Measurements from ENCODE around the gene CAMK1D.

DNA sequence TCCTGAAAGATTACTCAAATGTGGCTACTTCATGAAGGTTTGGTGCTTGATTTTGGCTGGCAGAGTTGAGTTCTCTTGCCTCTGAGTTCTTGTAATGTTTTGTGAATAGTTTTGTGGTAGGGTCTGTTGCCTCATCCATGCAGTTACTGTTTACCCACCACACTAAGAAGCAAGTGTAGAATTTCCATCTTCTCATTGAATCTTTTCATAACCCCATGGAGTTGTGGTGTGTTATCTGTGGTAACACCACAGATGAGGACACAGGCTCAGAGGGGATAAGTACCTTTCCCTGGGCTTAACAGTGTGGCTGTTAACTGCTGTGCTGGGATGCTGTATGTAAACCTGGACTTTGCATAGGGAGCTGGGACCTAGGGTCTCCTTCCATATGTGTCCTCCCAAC, 186.3 kb downstream of the CAMK1D start:
- TF ChIP-seq EZH2 (IDR thresholded peaks at IDR 0.05; ENCODE audit: borderline replicate concordance, low read depth, low read length, severe bottlenecking), result no peak
- TF ChIP-seq, protein P1, sequence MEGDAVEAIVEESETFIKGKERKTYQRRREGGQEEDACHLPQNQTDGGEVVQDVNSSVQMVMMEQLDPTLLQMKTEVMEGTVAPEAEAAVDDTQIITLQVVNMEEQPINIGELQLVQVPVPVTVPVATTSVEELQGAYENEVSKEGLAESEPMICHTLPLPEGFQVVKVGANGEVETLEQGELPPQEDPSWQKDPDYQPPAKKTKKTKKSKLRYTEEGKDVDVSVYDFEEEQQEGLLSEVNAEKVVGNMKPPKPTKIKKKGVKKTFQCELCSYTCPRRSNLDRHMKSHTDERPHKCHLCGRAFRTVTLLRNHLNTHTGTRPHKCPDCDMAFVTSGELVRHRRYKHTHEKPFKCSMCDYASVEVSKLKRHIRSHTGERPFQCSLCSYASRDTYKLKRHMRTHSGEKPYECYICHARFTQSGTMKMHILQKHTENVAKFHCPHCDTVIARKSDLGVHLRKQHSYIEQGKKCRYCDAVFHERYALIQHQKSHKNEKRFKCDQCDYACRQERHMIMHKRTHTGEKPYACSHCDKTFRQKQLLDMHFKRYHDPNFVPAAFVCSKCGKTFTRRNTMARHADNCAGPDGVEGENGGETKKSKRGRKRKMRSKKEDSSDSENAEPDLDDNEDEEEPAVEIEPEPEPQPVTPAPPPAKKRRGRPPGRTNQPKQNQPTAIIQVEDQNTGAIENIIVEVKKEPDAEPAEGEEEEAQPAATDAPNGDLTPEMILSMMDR (IDR thresholded peaks at IDR 0.05; ENCODE audit: borderline replicate concordance, extremely low read depth, low read length, poor library complexity, severe bottlenecking), result no peak

All from DND-41 (cell line).